NB4 (cell line): Measurements from ENCODE around the gene CMIP.
A peak's percentile ranks its signal among the peaks of the same experiment; 100 is the strongest.

Experiments used
- DNase-seq: peaks from one replicate; pipeline ENCODE4 v3.0.0; 2010; ENCODE audit warnings: low read depth
- H3K4me3 ChIP-seq: one replicate; pipeline ENCODE4 v1.5.1; 2011; ENCODE audit warnings: mild to moderate bottlenecking, low read depth, low read length, moderate library complexity
- MAX ChIP-seq: IDR thresholded peaks from 2 replicates; pipeline ENCODE4 v1.6.1; 2011; ENCODE audit warnings: low read depth, low read length
- MYC ChIP-seq: IDR thresholded peaks from 2 replicates; pipeline ENCODE4 v1.6.1; 2011; ENCODE audit warnings: low read depth, low read length
- POLR2A ChIP-seq: IDR thresholded peaks from 2 replicates; pipeline ENCODE4 v1.6.1; 2011; ENCODE audit warnings: mild to moderate bottlenecking; ENCODE audit not compliant: insufficient read length; ENCODE audit errors: extremely low read depth
- TF ChIP-seq, protein P1 (sequence below): IDR thresholded peaks from one replicate; pipeline ENCODE4 v1.5.1; 2012; ENCODE audit warnings: low read depth, low read length

The CMIP gene

GRCh38 chr16:81627024-81627423, 182.4 kb downstream of the CMIP start:
- TF ChIP-seq MAX (no peak), POLR2A (no peak), MYC (no peak)
- DNase-seq = no peak
- no peak overlapping the region for H3K4me3 ChIP-seq

GRCh38 chr16:81627729-81628244, 183.2 kb downstream of the CMIP start:
- H3K4me3 ChIP-seq = no peak overlapping the region
- TF ChIP-seq, protein P1, sequence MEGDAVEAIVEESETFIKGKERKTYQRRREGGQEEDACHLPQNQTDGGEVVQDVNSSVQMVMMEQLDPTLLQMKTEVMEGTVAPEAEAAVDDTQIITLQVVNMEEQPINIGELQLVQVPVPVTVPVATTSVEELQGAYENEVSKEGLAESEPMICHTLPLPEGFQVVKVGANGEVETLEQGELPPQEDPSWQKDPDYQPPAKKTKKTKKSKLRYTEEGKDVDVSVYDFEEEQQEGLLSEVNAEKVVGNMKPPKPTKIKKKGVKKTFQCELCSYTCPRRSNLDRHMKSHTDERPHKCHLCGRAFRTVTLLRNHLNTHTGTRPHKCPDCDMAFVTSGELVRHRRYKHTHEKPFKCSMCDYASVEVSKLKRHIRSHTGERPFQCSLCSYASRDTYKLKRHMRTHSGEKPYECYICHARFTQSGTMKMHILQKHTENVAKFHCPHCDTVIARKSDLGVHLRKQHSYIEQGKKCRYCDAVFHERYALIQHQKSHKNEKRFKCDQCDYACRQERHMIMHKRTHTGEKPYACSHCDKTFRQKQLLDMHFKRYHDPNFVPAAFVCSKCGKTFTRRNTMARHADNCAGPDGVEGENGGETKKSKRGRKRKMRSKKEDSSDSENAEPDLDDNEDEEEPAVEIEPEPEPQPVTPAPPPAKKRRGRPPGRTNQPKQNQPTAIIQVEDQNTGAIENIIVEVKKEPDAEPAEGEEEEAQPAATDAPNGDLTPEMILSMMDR = no peak
- TF ChIP-seq POLR2A (no peak), MYC (no peak), MAX (no peak)
- DNase-seq = no peak

DNA sequence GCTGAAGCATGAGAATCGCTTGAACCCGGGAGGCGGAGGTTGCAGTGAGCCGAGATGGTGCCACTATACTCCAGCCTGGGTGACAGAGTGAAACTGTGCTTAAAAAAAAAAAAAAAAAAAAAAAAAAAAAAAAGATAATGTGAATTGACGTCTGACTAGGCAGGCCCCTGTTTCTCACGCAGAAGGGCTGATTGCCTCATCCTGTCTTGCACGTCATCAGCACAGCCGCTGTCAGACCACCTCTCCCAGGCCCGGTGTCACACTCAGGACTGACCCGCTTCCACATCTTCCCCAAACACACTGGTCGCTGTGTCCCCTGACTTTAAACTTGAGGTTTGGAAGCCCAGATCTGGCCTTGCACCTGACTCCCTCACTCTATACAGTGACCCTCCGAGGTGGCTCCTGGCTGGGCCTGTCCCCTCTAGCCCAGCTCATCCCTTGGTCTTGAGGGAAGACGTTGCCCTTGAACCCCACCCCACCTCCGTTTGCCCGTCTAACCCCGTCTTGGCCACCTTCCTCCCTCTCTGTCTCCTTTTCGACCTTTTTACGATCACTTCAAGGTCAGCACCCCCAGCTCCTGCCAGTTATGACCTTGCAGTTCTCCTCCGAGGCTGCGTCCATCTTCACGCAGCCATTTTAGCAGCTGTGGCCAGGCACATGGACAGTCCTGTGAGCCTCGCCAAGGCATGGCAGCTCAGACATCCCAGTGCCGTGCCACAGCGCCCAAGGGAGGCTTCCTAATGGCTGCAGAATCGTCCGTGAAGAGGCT, 184.6 kb downstream of the CMIP start:
- no peak overlapping the region for H3K4me3 ChIP-seq
- no peak for TF ChIP-seq MYC
- TF ChIP-seq POLR2A = no peak
- no peak for TF ChIP-seq MAX
- TF ChIP-seq, protein P1 = no peak
- DNase-seq = peak; percentile 55

DNA sequence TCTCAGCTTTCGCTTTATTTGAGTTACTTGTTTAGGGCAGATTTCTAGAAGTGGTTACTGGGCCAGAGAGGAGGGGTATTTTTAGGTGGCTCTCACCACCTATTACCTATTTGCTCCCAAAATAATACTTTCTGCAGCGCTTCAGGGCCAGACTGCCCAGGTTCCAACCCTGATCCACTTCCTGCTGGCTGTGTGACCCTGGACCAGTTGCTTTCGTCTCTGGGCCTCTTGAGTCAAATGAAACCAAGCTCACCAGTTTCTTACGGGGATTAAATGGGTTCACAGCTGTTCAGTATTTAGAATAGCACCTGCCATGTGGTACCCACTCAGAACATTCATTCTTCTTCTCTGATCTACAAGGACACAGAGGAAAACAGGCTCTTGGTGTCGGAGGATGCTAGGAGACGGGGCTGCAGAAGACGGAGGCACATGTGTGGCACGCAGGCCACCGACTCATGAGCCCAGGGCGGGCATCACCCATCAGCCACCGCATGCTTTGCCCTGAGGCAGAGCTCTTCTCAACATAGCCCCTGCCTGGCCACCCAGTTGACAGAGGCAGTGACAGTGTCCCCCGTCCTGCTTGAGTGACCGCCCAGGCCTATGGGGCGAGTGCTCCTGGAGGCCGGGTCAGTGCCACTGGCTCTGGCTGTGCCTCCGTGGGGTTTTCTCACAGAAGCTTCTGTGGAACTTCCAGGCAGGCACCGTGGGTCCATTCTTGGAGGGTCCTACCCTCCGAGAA, 185.5 kb downstream of the CMIP start:
- no peak overlapping the region for H3K4me3 ChIP-seq
- DNase-seq = no peak

DNA sequence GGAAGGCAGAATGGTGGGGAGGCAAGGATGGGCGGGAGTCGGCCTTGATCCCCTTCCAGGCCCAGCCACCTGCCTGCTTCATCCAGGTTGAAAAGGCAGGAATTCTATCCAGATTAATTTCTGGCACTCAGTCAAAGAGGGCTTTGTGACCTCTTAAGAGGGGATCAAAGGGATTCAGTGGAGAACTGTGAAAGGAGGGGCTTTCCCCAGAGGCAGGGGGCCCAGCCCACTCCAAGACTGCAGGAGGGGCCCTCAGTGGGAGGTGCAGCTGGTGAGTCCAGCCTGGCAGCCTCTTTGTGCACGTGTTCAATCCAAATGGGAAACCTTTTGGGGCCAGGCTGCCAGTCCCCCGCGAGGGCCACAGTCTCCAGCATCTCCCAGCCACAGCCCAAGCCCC, 186.0 kb downstream of the CMIP start:
- TF ChIP-seq MYC (no peak), POLR2A (no peak), MAX (no peak)
- TF ChIP-seq, protein P1 = no peak
- DNase-seq = no peak
- H3K4me3 ChIP-seq = no peak overlapping the region

More for the DNA sequence above, 185.5 kb downstream of the CMIP start:
- TF ChIP-seq, protein P1 = no peak
- TF ChIP-seq MYC (no peak), MAX (no peak), POLR2A (no peak)

- peak; percentile 36; the same call in 1 of the 2 replicates for TF ChIP-seq MAX
- TF ChIP-seq, protein P1 = no peak
- no peak for TF ChIP-seq POLR2A
- peak; percentile 39 for TF ChIP-seq MYC
- DNase-seq = peak; percentile 98
- peak overlapping the region; percentile 4 for H3K4me3 ChIP-seq
Observed at GRCh38 chr16:81632392-81633146, 188.0 kb downstream of the CMIP start.
